GM19395 (cell line): ENCODE results near the gene IPP.
"Not testable (repeated sequence)": the region's sequence is repeated elsewhere in the genome, so short reads cannot be mapped to it uniquely, and the experiment has no call there.

Experiments used
- ATAC-seq: cut with Tn5 transposase; IDR thresholded peaks from one replicate; pipeline ENCODE4 v1.9.1; 2021; ENCODE audit warnings: mild to moderate bottlenecking, moderate library complexity; ENCODE audit not compliant: unreplicated experiment

The IPP gene

GRCh38 chr1:45685308-45686014 lies 65.0 kb downstream of the IPP start:
- no peak for ATAC-seq

GRCh38 chr1:45684402-45684801 lies 66.1 kb downstream of the IPP start:
- no peak for ATAC-seq

GRCh38 chr1:45682942-45683341 lies 67.5 kb downstream of the IPP start:
- ATAC-seq: no peak

- no peak for ATAC-seq
Observed at GRCh38 chr1:45679123-45679522, 71.3 kb downstream of the IPP start.

- ATAC-seq: no peak
Observed at GRCh38 chr1:45678489-45678888, 72.0 kb downstream of the IPP start.

- ATAC-seq: no peak
Observed at GRCh38 chr1:45677751-45678245, 72.7 kb downstream of the IPP start.

- not testable (repeated sequence) for ATAC-seq
Observed at GRCh38 chr1:45676553-45676952, 73.9 kb downstream of the IPP start.

- ATAC-seq: no peak
Observed at GRCh38 chr1:45674478-45674877, 76.0 kb downstream of the IPP start.

- ATAC-seq: no peak
Observed at GRCh38 chr1:45673956-45674355, 76.5 kb downstream of the IPP start.

- no peak for ATAC-seq
Observed at GRCh38 chr1:45669859-45670655, 80.4 kb downstream of the IPP start.

GRCh38 chr1:45669379-45669778 lies 81.1 kb downstream of the IPP start:
- no peak for ATAC-seq

GRCh38 chr1:45668526-45668925 lies 81.9 kb downstream of the IPP start:
- no peak for ATAC-seq

GRCh38 chr1:45667321-45668111 lies 82.9 kb downstream of the IPP start:
- ATAC-seq: no peak

- no peak for ATAC-seq
Observed at GRCh38 chr1:45666836-45667235, 83.6 kb downstream of the IPP start.

- no peak for ATAC-seq
Observed at GRCh38 chr1:45660336-45660735, 90.1 kb downstream of the IPP start.

- no peak for ATAC-seq
Observed at GRCh38 chr1:45659222-45659621, 91.2 kb downstream of the IPP start.

- ATAC-seq: no peak
Observed at GRCh38 chr1:45658171-45658570, 92.3 kb downstream of the IPP start.

- ATAC-seq: no peak
Observed at GRCh38 chr1:45656573-45657226, 93.8 kb downstream of the IPP start.

- no peak for ATAC-seq
Observed at GRCh38 chr1:45654540-45655280, 95.7 kb downstream of the IPP start.
